ENCODE results near the gene SCMH1.
"Not testable (repeated sequence)": the region's sequence is repeated elsewhere in the genome, so short reads cannot be mapped to it uniquely, and the experiment has no call there.

Gene SCMH1

GRCh38 chr1:41138549-41138948, 103.6 kb downstream of the SCMH1 start:
- no peak overlapping the region for H3K4me2 ChIP-seq (ENCODE audit: low read length)
- no peak overlapping the region for H3K9ac ChIP-seq
- H3K79me2 ChIP-seq = no peaks in the 10 kb centered on the region
- no peak for TF ChIP-seq CTCF (IDR thresholded peaks at IDR 0.05)
- no peaks in the 10 kb centered on the region for H3K36me3 ChIP-seq (ENCODE audit: control insufficient read depth, insufficient read depth, low read length)
- H3K4me3 ChIP-seq (ENCODE audit: low read depth, low read length) = no peak overlapping the region
- no peak overlapping the region for H3K27ac ChIP-seq
- no peak overlapping the region for H2AFZ ChIP-seq
- H3K4me1 ChIP-seq = no peaks in the 10 kb centered on the region
- H3K27me3 ChIP-seq (ENCODE audit: control insufficient read depth, insufficient read depth, low read length) = no peaks in the 10 kb centered on the region
- no peaks in the 10 kb centered on the region for H3K9me3 ChIP-seq (ENCODE audit: control insufficient read depth, low read length)

DNA sequence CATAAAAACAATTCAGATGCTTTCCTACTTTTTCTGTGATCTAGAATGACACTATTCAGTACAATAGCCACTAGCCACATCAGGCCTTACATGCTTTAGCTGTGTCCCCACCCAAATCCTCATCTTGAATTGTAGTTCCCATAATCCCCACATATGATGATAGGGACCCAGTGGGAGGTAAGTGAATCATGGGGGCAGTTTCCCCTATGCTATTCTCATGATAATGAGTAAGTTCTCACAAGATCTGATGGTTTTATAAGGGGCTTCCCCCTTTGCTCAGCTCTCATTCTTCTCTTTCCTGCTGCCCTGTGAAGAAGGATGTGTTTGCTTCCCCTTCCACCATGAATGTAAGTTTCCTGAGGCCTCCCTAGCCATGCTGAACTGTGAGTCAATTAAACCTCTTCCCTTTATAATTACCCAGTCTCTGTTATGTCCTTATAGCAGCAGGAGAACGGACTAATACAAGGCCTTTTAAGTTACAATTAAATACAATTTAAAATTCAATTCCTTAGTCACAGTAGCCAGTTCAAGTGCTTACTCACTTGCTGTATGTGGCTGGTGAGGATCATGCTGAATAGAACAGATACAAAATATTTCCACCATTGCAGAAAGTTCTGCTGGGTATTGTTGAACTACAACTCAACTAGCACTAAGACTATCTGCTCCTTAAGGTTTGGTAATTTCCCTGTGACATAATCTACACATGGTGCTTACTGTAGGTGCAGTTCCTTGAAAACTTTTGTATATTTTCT, 106.7 kb downstream of the SCMH1 start:
- no peaks in the 10 kb centered on the region for H3K4me1 ChIP-seq
- TF ChIP-seq CTCF (IDR thresholded peaks at IDR 0.05) = no peak
- no peaks in the 10 kb centered on the region for H3K27me3 ChIP-seq (ENCODE audit: control insufficient read depth, insufficient read depth, low read length)
- H3K27ac ChIP-seq = no peak overlapping the region
- no peaks in the 10 kb centered on the region for H3K79me2 ChIP-seq
- H2AFZ ChIP-seq = no peak overlapping the region
- no peak overlapping the region for H3K4me2 ChIP-seq (ENCODE audit: low read length)
- no peaks in the 10 kb centered on the region for H3K36me3 ChIP-seq (ENCODE audit: control insufficient read depth, insufficient read depth, low read length)
- H3K9ac ChIP-seq = no peak overlapping the region
- H3K9me3 ChIP-seq (ENCODE audit: control insufficient read depth, low read length) = no peaks in the 10 kb centered on the region
- no peak overlapping the region for H3K4me3 ChIP-seq (ENCODE audit: low read depth, low read length)

GRCh38 chr1:41134325-41134724, 107.8 kb downstream of the SCMH1 start:
- H3K4me3 ChIP-seq (ENCODE audit: low read depth, low read length); H3K4me1 ChIP-seq; H2AFZ ChIP-seq; H3K27me3 ChIP-seq (ENCODE audit: control insufficient read depth, insufficient read depth, low read length); H3K27ac ChIP-seq; H3K79me2 ChIP-seq; H3K4me2 ChIP-seq (ENCODE audit: low read length); H3K9me3 ChIP-seq (ENCODE audit: control insufficient read depth, low read length); H3K36me3 ChIP-seq (ENCODE audit: control insufficient read depth, insufficient read depth, low read length); H3K9ac ChIP-seq: not testable (repeated sequence)

GRCh38 chr1:41122851-41123518, 119.1 kb downstream of the SCMH1 start:
- Histone ChIP-seq H3K27me3 (ENCODE audit: control insufficient read depth, insufficient read depth, low read length) (no peaks in the 10 kb centered on the region), H3K36me3 (ENCODE audit: control insufficient read depth, insufficient read depth, low read length) (no peaks in the 10 kb centered on the region), H3K4me1 (no peaks in the 10 kb centered on the region), H3K4me3 (ENCODE audit: low read depth, low read length) (no peak overlapping the region), H2AFZ (no peak overlapping the region), H3K27ac (no peak overlapping the region), H3K9ac (no peak overlapping the region), H3K4me2 (ENCODE audit: low read length) (no peak overlapping the region), H3K79me2 (no peaks in the 10 kb centered on the region), H3K9me3 (ENCODE audit: control insufficient read depth, low read length) (no peaks in the 10 kb centered on the region)
- peak; percentile 30 for TF ChIP-seq CTCF (IDR thresholded peaks at IDR 0.05)

DNA sequence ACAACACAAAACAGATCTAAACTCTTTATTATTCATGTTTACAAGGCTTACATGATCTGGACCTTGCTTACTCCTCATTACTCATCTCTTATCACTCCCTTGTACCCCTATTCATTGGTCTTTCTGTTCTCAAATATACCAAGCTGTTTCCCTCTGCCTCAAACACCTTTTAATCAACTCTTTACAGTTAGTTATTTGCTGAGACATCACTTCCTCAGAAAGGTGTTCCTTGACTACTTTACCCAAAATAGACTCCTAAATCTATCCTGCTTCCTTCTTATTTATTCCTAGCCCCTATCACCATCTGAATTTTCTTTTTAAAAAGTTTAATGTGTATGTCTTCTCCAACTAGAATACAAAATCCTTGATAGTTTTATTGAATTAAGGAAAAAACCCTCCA, 120.0 kb downstream of the SCMH1 start:
- H2AFZ ChIP-seq = no peak overlapping the region
- no peaks in the 10 kb centered on the region for H3K36me3 ChIP-seq (ENCODE audit: control insufficient read depth, insufficient read depth, low read length)
- no peaks in the 10 kb centered on the region for H3K4me1 ChIP-seq
- no peak overlapping the region for H3K4me3 ChIP-seq (ENCODE audit: low read depth, low read length)
- no peak overlapping the region for H3K4me2 ChIP-seq (ENCODE audit: low read length)
- H3K27me3 ChIP-seq (ENCODE audit: control insufficient read depth, insufficient read depth, low read length) = no peaks in the 10 kb centered on the region
- H3K9ac ChIP-seq = no peak overlapping the region
- no peaks in the 10 kb centered on the region for H3K79me2 ChIP-seq
- H3K9me3 ChIP-seq (ENCODE audit: control insufficient read depth, low read length) = no peaks in the 10 kb centered on the region
- no peak for TF ChIP-seq CTCF (IDR thresholded peaks at IDR 0.05)
- H3K27ac ChIP-seq = no peak overlapping the region
